Measurements from ENCODE around the gene ILDR2.
"Not testable (repeated sequence)": the region's sequence is repeated elsewhere in the genome, so short reads cannot be mapped to it uniquely, and the experiment has no call there.

ILDR2 gene

DNA sequence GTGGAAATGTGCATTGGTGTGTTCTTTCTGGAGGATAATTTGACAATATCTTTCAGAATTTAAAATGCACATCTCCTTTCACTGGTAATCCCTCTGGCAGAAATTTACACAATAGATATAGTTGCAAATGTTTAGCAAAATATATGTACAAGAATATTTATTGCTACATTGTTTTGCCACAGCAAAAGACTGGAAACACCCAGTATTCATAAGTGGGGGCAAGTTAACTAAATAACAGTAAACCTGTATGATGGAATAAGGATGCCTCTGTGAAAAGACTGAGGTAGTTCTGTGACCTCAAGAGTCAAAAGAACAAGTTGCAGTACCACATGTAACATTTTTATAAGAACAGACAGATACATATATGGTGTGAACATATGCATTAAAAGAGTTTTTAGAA lies 85.6 kb downstream of the ILDR2 start:
- DNase-seq: no peak

DNA sequence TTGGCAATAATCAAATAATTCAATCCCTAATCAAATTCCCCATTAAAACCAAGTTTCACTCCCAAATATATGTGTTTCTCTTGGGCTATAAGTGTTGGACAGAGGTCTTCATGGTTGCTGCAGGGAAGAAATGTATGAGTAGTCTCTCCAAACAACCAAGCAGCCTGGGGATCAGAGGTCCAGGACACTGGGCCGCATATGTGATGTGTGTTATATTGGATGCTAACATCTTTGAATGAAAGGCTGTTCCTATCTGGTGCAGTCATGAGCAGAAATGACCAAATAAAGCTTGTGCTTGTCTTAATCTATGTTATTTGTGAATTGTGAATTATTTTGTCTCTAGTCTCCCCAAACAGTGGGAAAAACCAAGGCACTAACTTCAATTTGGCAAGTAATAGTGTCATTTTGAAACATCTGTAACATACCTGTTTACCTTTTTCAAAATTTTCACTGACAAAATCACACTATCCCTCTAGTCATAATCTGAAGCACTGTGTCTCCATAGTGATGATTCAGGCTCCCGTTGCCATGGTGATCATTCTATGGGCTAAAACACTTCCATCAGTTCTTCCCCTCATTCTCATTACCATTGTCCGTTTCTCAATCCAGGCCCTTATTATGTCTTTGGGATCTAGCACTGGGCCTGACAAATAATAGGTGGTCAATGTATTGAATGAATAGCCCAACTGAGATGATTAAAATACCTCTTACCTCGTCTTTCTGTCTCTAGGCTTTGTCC lies 86.8 kb downstream of the ILDR2 start:
- DNase-seq: peak in 3 of 56 donors; percentile 8 to 33 (median 24)

DNA sequence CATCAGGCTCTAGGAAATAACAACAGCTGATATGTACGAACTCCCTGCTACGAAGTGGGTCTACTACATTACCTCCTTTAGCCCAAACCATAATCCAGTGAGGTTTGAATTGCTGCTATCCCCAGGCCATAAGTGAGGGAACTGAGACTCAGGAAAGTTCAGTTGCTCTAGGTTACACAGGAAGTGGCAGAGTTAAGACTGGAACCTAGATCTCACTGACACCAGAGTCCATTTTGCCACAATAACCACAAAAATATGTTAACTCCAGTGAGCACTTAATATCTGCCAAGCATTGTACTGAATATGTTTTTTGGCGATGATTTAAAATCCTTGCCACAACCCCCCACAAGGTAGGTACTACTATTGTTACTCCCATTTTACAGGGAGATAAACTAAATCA lies 90.4 kb downstream of the ILDR2 start:
- DNase-seq: no peak

DNA sequence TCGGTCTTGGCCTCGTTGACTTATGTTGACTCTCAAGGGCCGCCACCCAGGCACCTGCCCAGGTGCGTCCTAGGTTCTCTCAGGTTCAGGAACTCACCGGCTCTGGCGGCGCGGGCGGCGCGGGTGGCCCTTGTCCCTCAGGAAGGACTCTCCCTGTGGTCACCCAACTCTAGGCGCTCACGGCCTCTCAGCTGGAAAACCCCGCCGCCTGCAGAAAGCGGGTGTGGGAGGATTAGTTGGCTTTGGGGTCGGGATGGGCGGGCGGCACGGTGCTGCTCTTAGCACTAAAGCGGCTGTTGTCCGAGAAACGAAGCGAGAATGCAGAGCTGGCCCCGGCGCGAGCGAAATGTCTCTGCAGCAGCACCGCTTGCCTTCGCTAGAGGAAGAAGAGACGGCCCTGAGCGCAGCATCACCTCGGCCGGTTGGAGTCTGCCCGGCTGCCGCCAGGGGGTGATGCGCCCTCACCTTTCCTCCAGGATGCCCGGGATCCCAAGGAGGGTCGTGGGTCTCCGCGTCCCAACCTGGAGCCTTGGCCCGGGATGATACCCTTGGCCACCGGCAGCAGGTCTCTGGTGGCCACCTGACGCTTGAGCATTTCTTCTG lies 91.2 kb downstream of the ILDR2 start:
- peak in 45 of 56 donors; percentile 3 to 73 (median 24) for DNase-seq

DNA sequence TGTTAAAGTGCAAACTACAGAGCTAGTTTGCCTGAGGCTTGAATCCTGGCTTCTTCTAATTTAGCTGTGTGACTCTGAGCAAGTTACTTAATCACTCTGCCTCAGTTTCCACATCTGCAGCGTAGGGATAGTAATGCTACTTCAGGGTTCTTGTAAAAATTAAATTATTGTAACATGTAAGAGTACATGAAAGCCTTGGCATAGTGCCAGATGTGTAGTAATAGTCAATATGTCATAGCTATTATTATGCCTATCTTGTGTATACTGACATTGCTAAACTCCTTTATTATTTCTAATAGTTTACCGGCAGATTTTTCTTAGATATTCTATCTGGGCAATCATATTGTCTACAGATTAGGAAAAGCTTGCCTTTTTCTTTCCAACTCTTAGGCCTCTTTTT lies 92.4 kb downstream of the ILDR2 start:
- no peak for DNase-seq

DNA sequence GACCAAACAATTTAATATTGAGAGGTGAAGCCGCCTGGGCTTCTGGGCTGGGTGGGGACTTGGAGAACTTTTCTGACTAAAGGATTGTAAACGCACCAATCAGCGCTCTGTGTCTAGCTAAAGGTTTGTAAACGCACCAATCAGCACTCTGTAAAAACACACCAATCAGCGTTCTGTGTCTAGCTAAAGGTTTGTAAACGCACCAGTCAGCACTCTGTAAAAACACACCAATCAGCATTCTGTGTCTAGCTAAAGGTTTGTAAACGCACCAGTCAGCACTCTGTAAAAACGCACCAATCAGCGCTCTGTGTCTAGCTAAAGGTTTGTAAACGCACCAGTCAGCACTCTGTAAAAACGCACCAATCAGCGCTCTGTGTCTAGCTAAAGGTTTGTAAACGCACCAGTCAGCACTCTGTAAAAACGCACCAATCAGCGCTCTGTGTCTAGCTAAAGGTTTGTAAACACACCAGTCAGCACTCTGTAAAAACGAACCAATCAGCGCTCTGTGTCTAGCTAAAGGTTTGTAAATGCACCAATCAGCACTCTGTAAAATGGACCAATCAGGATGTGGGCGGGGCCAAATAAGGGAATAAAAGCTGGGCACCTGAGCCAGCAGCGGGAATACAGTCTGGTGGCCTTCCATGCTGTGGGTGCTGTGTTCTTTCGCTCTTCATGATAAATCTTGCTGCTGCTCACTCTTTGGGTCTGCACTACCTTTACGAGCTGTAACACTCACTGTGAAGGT lies 97.0 kb downstream of the ILDR2 start:
- not testable (repeated sequence) for DNase-seq

DNA sequence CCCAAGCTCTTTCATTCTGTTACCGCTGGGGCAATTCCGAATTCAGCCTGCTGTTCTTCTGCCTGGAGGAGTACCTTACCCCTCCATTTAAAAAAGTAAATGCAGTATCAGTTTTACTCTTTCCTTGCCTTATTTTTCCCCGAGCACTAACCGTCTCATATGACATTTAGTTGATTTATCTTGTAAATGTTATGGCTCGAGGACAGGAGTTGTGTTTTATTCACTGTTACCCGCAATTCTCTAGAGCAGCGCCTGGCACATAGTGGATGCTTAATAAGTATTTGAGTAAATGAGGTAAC lies 98.9 kb downstream of the ILDR2 start:
- no peak for DNase-seq

DNA sequence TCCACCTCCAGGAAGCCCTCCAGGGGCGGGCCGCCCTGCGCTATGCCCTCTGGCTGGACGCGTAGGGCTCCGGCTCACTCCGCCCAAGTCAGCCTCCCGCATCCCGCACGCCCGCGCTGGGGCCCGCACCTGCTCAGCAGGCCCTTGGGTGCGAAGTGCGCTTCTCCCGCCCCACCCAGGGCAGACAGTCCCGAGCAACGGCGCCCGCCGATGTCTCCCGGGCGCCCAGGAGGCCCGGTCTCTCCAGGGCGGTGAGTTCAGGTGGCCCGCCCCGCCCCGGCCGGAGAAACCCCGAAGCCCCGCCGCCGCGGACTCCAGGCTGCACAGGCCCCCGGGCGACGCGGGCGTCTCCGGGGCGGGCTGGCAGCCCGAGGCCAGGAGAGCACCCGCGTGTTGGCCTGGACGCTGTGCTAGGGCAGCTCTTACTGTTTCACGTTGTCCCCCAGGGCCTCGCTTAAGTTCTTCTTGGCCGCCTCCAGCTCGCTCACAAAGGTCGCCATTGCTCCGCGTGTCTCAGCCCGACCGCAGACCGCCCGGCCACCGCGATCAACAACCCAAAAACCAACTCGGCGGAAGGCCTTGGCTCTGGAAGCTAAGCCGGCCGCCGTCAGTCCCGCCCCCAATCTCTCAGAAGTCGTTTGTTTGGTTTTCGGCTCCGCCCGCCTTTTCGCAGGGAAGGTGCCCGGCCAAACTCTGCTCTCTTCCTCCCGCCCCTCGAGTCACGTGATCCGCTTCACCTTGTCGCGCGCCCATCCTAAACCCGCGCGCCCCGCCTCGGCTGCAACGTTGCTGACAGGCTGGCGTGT lies 99.4 kb downstream of the ILDR2 start, which contains the start of gene TADA1:
TADA1 (minus strand) TSS at position 531 of the 806 bp plus-strand sequence; CDS start at position 500, 31 bp downstream.
- DNase-seq: peak; percentile 42 to 100 (median 96)

DNA sequence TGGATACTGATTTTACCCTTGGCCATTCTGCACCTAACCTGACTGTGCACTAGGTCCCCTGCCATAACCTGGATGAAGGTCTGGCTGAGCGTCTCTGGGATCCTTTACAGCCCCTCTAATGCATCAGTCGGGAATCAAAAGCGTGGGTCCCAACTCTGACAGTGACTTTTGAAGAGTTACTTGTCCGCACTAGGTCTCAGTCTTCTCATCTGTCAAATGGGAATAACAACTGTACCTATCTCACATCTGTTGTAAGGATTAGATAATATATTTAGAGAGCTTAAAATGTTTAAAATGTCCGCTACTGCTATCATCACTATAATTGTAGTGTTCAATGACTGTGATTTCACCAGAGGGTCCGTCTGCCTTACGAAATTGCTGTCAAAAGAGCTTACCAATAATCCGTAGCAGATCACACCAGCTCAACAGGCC lies 100.0 kb downstream of the ILDR2 start:
- no peak for DNase-seq

DNA sequence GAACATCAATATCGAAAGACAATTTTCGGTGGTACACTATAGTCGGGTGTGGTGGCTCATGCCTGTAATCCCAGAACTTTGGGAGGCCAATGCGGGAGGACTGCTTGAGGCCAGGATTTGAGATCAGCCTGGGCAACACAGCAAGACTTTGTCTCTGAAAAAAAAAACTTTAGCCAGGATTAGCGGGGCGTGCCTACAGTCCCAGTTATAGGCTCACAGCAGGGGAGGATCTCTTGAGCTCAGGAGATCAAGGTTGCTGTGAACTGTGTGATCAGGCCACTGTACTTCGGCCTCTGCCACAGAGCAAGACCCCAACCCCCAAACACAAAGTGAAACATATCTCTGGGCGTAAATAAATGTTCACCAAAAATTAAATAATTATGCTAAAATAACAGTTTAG lies 100.9 kb downstream of the ILDR2 start:
- no peak for DNase-seq

DNA sequence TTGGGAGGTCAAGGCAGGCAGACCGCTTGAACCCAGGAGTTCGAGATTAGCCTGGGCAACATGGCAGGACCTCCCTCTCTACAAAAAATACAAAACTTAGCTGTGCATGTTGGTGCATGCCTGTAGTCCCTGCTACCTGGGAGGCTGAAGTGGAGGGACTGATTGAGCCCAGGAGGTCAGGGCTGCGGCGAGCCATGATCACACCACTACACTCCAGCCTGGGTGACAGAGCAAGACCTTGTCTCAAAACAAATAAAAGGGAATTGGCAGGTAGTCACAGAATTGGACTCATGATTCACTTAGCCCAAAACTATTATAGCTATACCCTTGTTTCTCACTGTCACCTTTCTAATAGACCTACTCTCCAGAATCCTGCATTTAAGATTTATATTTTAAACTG lies 104.8 kb downstream of the ILDR2 start:
- no peak for DNase-seq

DNA sequence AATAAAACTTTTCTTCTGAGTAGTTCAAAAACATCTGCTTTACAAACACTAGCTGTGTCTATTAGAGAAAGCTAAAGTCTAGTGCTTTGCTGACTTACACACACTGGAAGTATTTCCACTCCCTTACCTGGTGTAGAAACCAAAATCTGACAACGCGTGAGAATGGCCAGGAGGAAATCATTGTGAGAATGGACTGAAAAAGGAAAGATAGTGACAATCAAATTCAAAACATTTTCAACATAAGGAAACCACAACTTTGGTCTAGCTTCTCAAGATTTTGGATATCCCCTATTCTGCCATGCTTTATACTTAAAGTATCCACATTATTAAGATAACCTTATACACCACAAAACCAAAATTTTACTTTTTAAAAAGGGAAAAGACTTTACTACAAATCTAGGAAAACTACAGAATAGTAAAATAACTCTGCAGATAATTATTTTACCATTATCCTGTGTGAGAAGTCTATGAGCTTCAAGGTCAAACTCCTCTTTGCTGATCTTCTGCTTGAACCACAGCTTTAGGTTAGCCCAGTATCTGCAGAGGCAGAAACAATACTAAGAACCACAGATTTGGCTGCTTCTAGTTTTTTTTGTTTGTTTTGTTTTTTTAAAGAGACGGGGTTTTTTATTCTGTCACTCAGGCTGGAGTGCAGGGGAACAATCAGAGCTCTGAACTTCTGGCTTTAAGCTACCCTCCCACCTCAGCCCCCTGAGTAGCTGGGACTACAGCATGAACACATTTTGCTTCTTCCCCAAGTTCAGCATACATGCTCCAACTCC lies 105.8 kb downstream of the ILDR2 start:
- DNase-seq: no peak

DNA sequence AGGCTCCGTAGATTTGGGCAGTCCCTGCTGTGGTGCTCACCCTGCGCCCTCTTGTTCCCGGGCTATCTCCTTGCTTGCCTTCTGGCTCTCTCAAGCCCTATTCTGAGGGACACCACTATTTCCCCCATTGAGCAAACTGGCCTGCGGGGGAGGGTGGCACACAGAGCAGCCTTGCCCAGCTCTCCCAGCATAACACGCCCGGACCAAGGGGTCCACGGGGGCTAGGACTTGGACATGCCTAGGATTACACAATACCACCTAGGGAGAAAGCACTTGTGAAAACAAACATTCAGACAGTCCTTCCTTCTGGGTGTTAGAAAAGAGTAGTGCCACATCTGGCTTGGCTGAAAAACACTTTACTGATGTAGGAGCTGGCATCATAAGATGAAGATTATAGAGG lies 106.7 kb downstream of the ILDR2 start:
- DNase-seq: no peak

DNA sequence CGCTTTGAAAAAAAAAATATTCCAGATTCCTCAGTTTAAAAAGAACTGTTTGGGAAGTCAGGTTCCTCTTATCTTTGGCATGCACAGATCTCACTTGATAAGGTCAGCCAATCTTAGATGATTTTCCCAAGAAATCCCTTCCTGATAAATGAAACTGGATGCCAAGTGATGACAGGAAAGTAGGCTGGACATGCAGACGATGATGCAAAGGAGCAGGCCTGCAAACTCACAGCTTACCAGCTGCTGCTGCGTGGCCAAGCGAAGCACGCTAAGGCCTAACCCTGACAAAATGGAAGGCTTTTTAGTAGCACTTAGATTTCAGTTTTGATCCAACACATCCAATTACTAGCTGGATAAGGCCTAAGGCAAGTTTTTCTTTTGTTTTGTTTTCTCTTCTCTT lies 109.4 kb downstream of the ILDR2 start:
- no peak for DNase-seq

DNA sequence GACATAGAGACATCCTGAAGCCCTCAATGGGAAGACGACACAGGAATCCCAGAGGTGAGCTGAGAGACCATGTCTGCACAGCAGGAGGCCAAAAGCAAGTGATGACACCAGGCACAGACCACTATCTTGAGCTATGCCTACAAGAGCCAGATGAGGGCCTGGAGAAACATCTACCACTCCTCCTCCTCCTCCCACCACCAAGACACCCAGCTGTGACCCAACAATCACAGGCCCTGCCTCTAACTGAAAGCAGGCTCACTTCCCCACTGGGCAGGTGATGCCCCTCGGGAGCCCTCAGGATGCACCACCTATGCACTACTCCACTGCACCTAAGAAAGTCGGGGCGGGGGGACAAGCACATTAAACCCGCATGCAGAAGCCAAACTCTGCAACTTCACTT lies 115.7 kb downstream of the ILDR2 start:
- no peak for DNase-seq

DNA sequence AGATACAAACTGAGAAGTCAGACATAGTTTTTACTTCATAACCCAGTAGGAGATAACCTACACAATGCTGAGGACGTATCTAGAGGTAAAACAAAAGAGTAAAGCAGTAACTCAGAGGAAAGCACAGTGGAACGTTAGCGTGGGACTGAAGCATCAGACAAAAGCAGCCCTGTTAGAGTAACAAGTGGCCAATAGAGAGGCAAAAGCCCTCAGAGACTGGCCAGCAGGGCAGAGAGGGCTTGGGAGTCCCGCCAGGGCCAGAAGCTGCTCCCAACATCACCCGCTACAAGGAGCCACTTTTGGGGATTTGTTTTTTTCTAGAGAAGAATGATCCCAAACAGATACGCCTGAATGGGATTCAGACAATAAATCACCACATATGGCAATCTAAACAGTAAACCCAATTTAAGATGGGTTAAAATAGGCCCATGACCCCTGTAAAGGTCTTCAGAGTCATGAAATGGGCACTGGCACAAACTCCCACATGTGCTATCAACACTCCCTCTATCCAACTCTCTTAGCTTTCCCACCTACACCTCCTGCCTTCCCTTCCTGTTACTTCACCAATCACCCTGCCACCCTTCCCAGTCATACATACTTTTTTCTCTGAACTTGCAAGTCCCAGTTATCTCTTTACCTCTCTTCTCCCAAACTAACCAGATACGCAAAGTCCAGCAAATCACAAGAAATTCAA lies 116.5 kb downstream of the ILDR2 start:
- peak in 45 of 56 donors; percentile 18 to 84 (median 65) for DNase-seq

Data from nucleus accumbens (tissue), 56 donors.